MM.1S (cell line): ENCODE data around the gene NUFIP2.

ENCODE experiments used
- EZH2 ChIP-seq: fragments of 300-600 bp; sonication (generic); optimal IDR thresholded peaks from 2 replicates; pipeline ENCODE3; 2017; ENCODE audit warnings: low read depth, mild to moderate bottlenecking, antibody characterized with exemption, low read length, mixed read lengths
- EZH2phosphoT487 ChIP-seq: fragments of 300-600 bp; sonication (generic); IDR thresholded peaks from 2 replicates; pipeline ENCODE4 v1.6.1; 2018; ENCODE audit warnings: antibody characterized with exemption, low read length
- TF ChIP-seq, protein P1 (sequence below): fragments of 300-600 bp; sonication (generic); IDR thresholded peaks from 2 replicates; pipeline ENCODE4 v1.5.1; 2016; ENCODE audit warnings: antibody characterized with exemption, low read length, mixed read lengths

DNA sequence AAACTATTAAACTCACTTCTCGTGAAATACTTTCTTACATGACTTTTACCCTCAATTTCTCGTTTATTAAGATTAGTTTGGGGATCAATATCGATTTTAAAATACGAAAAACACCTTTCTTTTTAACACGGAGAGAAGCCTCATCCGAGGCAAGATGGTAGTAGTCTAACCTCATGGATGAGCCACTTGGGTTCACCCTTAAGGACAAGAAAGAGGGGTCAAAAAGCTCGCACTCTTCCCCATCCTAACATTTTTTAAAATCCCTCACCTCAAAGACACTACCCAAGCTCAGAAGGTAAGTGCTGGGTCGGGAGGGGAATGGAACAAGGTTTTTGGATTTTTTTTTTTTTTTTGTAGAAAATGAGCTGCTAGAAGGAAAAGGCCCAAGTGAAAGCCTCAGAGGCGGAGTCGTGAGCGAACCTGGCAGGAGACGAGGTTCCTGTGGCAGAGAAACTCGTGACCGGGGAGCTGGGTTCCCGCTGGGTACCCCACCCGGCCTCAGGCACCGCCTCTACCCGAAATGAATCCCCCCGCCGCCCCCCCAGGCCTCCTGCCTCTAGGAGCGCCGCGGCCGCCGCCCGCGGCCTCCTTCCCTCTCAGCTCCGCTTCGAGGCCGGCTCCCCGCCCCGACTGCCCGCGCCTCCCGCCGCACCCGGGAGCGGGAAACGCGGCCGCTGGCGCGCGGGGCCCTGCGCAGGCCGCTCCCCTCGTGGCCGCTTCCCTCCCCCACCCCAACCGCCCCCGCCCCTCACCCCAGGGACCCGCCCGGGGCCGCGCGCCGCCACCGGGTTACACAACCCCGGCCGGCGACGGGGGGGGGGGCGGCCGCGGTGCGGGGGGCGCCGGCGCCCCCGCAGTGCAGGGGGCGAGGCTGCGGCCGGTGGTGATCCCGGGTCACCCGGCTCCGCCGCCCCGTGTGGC is 1.6 kb downstream of the NUFIP2 start:
- TF ChIP-seq EZH2 (no peak), EZH2phosphoT487 (no peak)
- TF ChIP-seq, protein P1, sequence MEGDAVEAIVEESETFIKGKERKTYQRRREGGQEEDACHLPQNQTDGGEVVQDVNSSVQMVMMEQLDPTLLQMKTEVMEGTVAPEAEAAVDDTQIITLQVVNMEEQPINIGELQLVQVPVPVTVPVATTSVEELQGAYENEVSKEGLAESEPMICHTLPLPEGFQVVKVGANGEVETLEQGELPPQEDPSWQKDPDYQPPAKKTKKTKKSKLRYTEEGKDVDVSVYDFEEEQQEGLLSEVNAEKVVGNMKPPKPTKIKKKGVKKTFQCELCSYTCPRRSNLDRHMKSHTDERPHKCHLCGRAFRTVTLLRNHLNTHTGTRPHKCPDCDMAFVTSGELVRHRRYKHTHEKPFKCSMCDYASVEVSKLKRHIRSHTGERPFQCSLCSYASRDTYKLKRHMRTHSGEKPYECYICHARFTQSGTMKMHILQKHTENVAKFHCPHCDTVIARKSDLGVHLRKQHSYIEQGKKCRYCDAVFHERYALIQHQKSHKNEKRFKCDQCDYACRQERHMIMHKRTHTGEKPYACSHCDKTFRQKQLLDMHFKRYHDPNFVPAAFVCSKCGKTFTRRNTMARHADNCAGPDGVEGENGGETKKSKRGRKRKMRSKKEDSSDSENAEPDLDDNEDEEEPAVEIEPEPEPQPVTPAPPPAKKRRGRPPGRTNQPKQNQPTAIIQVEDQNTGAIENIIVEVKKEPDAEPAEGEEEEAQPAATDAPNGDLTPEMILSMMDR, result no peak
